Activated CD4-positive, alpha-beta T cell treated with anti-CD3 and anti-CD28 coated beads, Interleukin-10, Interleukin-2, amounts not matched to agents 100 ng/mL and 50 ng/mL, durations not matched to agents 16 hours and 8 hours (primary cell): ENCODE results near the gene TEX36.
"Not testable (repeated sequence)": the region's sequence is repeated elsewhere in the genome, so short reads cannot be mapped to it uniquely, and the experiment has no call there.

Source experiments
- DNase-seq: peaks from one replicate; pipeline ENCODE4 v3.0.0-alpha.2; 2020

Gene TEX36

DNA sequence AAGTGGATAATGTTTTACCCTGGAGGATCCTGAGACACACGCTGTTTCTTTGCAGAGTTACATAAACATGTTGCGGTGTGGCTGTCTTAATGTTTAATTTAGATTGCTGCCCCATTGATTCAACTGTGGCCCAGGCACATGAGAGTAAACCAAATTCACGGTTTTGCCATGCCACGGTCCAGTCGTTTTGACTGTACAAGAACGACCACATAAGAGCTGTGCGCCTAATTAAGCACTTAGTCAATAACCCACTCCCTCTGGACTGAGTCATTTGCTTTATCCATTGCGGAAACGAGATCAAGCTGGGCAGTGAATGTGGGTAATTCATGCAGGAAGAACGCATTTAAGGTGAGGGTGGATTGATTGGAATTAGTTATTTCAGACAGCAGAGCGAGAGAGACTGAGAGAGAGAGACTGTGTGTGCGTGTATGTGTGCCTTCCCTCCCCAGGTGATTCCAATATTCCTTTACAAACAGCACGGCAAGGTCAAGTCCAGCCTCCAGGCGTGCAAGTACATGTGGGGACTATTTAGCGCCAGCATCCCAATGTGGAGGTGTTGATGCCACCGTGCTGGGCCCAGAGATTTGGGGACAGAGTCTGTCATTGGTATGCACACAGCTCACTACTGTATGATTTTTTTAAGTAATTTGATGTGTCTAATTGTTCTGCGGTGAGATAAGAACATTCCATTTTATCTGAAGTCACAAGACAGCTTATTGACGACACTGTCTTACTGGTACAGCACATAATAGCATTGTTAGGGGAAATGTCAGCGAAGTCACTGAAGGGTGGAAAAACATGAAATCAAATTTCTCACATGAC is 8.4 kb upstream of the TEX36 start:
- no peak for DNase-seq

GRCh38 chr10:125689955-125690569 is 7.1 kb upstream of the TEX36 start:
- no peak for DNase-seq

- no peak for DNase-seq
Observed at GRCh38 chr10:125687507-125688185, 4.7 kb upstream of the TEX36 start.

DNA sequence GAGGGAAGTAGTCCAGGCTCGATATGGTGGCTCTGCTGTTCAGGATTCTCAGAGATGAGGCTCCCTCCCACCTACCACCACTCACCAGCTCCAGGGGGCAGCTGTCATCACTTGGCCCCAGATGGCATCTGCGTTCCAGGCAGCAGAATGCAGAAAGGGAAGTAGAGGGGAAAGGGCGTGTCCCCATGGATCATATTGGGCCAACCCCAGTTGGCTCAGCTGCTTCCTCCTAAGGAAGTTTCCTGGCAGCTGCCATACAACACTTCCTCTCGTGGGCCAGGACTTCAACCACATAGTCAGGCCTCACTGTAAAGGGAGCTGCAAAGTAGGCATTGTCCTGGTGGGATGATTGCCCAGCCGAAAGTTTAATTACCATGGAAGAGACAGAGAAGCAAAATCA is 1.6 kb upstream of the TEX36 start:
- no peak for DNase-seq

DNA sequence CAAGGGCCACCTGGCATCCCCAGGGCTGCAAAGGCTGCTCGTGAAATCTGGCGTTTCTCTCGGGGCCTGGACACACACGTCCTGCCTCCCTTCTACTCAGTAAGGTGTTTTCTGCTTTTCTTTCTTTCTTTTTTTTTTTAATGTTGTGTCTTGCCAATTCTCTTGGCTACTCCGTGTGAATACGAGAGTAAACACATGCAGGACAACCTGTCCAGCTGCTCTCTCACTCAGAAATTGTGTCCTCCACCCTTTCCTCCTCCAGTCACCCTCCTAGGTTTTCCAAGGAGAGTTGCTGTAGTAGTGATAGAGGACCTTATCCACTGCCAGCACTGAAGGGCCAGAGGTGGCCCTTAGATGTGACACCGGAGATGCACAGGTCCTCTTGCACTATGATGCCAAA is 858 bp upstream of the TEX36 start:
- DNase-seq, result no peak

- no peak for DNase-seq
Observed at GRCh38 chr10:125679436-125679835, 3.5 kb downstream of the TEX36 start.

DNA sequence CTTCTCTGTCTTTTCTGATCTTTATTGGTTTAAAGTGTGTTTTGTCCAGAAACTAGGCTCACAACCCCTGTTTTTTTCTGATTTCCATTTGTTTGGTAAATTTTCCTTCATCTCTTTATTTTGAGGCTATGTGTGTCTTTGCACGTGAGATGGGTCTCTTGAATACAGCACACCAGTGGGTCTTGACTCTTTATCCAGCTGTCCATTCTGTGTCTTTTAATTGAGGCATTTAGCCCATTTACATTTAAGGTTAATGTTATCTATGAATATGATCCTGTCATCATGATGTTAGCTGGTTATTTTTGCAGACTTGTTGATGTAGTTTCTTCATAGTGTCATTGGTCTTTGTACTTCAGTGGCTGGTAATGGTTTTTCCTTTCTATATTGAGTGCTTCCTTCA is 10.1 kb downstream of the TEX36 start:
- DNase-seq, result no peak

- DNase-seq, result no peak
Observed at GRCh38 chr10:125662584-125662983, 20.4 kb downstream of the TEX36 start.

DNA sequence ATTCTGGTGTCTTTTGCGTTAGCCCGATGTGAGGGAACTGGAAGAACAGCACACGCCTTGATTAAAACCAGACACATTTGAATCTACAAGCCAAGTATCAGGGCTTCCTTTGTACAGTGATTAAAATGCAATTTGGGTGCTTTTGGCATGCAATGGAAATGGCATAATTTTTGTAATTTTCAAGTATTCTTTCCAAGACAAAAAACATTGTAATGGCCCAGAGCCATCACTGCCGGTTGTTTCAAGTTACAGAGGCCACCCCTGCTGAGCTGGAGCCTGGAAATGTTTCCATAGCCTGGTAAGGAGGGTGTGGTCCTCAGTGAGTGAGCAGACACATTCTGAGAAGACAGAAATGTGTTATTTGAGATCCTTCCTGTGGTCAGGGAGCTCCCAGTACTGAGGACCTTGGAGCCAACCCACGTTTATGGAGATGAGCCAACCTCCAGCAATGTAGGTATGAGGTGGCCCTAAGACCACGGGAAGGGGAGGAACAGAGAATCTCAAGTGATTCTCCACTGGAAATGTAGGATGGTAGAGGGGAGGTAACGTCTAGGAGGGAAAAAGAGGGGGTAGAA is 20.9 kb downstream of the TEX36 start:
- no peak for DNase-seq

- no peak for DNase-seq
Observed at GRCh38 chr10:125661431-125661940, 21.5 kb downstream of the TEX36 start.

- no peak for DNase-seq
Observed at GRCh38 chr10:125659071-125659470, 23.9 kb downstream of the TEX36 start.

- DNase-seq, result no peak
Observed at GRCh38 chr10:125656523-125656922, 26.4 kb downstream of the TEX36 start.

DNA sequence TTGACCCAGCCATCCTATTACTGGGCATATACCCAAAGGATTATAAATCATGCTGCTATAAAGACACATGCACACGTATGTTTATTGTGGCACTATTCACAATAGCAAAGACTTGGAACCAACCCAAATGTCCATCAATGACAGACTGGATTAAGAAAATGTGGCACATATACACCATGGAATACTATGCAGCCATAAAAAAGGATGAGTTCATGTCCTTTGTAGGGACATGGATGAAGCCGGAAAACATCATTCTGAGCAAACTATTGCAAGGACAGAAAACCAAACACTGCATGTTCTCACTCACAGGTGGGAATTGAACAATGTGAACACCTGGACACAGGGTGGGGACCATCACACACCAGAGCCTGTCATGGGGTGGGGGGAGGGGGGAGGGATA is 29.9 kb downstream of the TEX36 start:
- not testable (repeated sequence) for DNase-seq

DNA sequence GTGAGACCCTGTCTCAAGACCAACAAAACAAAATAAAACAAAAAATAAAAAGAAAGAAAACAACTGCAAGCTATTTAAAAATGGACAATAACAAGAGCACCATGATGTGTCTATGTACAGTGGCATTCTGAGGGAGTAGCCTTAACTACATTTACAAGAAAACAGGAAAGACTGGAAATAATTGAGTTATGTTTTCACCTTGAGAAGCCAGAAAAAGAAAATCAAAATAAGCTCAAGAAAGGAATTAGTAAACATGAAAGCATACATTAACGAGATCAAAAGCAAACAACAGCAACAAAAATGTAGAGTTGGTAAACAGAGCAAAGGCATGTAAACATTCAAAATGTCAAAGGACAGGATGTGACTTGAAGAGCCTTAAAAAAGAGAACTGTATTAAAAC is 36.7 kb downstream of the TEX36 start:
- DNase-seq, result no peak

DNA sequence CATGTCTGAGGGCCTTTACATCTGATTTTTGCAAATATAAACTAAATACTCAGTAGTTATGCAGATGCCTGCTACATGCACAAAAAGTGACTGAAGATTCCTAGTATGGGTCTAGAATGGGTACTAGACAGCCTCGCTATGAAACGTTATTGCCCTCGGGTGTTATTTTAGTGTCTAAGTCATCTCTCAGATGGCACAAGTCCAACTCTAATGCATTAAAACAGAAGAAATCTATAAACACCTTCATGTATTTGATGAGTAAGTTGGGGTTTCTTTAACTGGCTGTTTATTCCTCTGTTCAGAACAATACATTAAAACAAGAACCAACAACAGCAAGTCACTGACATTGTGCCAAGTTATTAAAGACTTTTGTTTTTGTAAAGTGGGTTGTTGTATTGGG is 41.6 kb downstream of the TEX36 start:
- DNase-seq, result no peak

- DNase-seq, result no peak
Observed at GRCh38 chr10:125640653-125641052, 42.3 kb downstream of the TEX36 start.

- DNase-seq, result no peak
Observed at GRCh38 chr10:125639846-125640245, 43.1 kb downstream of the TEX36 start.

DNA sequence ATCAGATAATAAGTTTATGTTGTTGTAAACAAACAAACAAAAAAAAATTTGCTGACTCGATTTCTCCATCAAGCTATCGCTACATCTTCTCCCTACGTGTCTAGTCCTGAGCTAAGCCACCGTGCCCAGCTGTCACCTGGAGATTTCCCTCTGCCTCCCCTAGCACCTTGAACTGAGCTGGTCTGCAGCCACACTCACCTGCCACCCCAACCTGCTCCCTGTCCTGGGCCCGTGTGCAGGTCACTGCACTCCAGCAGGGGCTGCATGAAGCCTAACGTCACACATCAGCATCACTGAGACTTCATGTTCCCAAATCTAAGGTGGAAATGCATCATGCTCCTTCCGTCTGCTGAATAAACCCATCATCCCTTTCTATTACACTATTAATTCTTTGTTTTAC is 44.4 kb downstream of the TEX36 start:
- no peak for DNase-seq

GRCh38 chr10:125637496-125637895 is 45.5 kb downstream of the TEX36 start:
- no peak for DNase-seq

- DNase-seq, result no peak
Observed at GRCh38 chr10:125634606-125635005, 48.4 kb downstream of the TEX36 start.

- no peak for DNase-seq
Observed at GRCh38 chr10:125633517-125633999, 49.4 kb downstream of the TEX36 start.

- no peak for DNase-seq
Observed at GRCh38 chr10:125631806-125632205, 51.2 kb downstream of the TEX36 start.

DNA sequence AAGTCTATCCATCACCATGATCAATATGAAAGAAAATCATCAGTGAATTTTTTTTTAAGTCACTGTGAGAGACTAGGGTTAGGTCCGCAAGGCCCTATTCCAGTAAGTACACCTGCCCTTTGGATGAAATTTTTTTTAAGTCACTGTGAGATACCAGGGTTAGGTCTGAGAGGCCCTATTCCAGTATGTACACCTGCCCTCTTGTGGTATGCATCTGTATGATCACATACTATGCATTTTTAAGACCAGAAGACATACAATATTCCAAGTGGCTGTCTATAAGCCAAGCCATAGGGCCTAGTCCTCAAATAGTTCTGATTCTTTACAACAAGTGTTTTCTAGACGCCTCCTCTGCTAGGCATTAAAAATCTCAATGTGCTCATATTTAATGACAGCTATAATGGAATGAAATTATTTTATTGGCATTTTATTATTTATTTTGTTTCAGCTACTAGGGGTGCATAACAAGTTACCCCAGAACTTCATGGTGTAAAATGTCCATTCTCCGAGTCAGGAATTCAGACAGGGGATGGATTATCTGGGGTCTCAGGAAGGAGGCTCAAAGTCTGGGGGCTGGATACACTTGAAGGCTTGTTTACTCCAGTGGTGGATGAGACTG is 53.1 kb downstream of the TEX36 start:
- peak; percentile 7 for DNase-seq
